Fibroblast of skin of left quadriceps (primary cell): ENCODE data around the gene CENPO.

ENCODE experiments used
- DNase-seq, 2 experiments: peaks; one replicate each; pipeline ENCODE4 v3.0.0-alpha.2; 2013; ENCODE audit warnings: low read depth in 2 of 2

Gene CENPO

GRCh38 chr2:24837996-24838513 is 44.8 kb downstream of the CENPO start:
- DNase-seq: no peak

- DNase-seq: no peak
Measured at GRCh38 chr2:24838541-24838940, 45.3 kb downstream of the CENPO start.

GRCh38 chr2:24839729-24840128 is 46.5 kb downstream of the CENPO start:
- no peak for DNase-seq

GRCh38 chr2:24840164-24840869 is 47.1 kb downstream of the CENPO start:
- DNase-seq: no peak

GRCh38 chr2:24840962-24841945 is 48.0 kb downstream of the CENPO start:
- no peak for DNase-seq

GRCh38 chr2:24842081-24843050 is 49.1 kb downstream of the CENPO start:
- DNase-seq: no peak

- no peak for DNase-seq
Measured at GRCh38 chr2:24843330-24843860, 50.2 kb downstream of the CENPO start.

GRCh38 chr2:24844023-24844685 is 50.9 kb downstream of the CENPO start:
- DNase-seq: no peak

GRCh38 chr2:24845691-24846090 is 52.5 kb downstream of the CENPO start:
- DNase-seq: no peak

GRCh38 chr2:24850944-24851343 is 57.7 kb downstream of the CENPO start:
- no peak for DNase-seq

GRCh38 chr2:24852026-24852425 is 58.8 kb downstream of the CENPO start:
- no peak for DNase-seq

- DNase-seq: no peak
Measured at GRCh38 chr2:24852431-24853020, 59.3 kb downstream of the CENPO start.

- DNase-seq: no peak
Measured at GRCh38 chr2:24853046-24853445, 59.8 kb downstream of the CENPO start.

GRCh38 chr2:24853996-24854395 is 60.8 kb downstream of the CENPO start:
- DNase-seq: no peak

- DNase-seq: no peak
Measured at GRCh38 chr2:24855022-24855622, 61.9 kb downstream of the CENPO start.

GRCh38 chr2:24855726-24856125 is 62.5 kb downstream of the CENPO start:
- DNase-seq: peak; percentile 53 to 60

GRCh38 chr2:24856791-24857211 is 63.6 kb downstream of the CENPO start:
- no peak for DNase-seq

GRCh38 chr2:24857746-24858145 is 64.5 kb downstream of the CENPO start:
- no peak for DNase-seq

GRCh38 chr2:24858996-24859395 is 65.8 kb downstream of the CENPO start:
- DNase-seq: no peak
